H1 (cell line): ENCODE results near the gene TTPAL.

Source experiments
- ASH2L ChIP-seq: fragments of 200-600, 300-600 bp; sonication (generic); IDR thresholded peaks from one replicate; pipeline ENCODE4 v1.7.1; 2017; ENCODE audit warnings: low read length
- BRCA1 ChIP-seq: IDR thresholded peaks from 2 replicates; pipeline ENCODE4 v1.6.1; 2012; ENCODE audit warnings: low read depth, low read length, improper control_type of control experiment
- CTCF ChIP-seq, 3 experiments: IDR thresholded peaks; 1 replicate in 2 of 3; 2 replicates in 1 of 3; pipeline versions ENCODE4 v1.5.1 to v1.6.1; 2011; ENCODE audit warnings: low read length in 3 of 3, mild to moderate bottlenecking in 3 of 3, inconsistent platforms in 2 of 3, low read depth in 1 of 3, moderate library complexity in 1 of 3; ENCODE audit not compliant: insufficient read depth in 1 of 3; ENCODE audit errors: control extremely low read depth in 1 of 3
- EZH2 ChIP-seq: fragments of 200-600 bp; sonication (generic); IDR thresholded peaks from 2 replicates; pipeline ENCODE4 v1.7.1; 2012; ENCODE audit warnings: low read depth, mild to moderate bottlenecking, moderate library complexity, low read length, inconsistent platforms; ENCODE audit not compliant: severe bottlenecking
- JUN ChIP-seq: IDR thresholded peaks from 2 replicates; pipeline ENCODE4 v1.6.1; 2011; ENCODE audit warnings: low read depth, mild to moderate bottlenecking, improper control_type of control experiment, low read length
- KDM5A ChIP-seq: fragments of 200-600 bp; IDR thresholded peaks from 2 replicates; pipeline ENCODE4 v1.7.1; 2012; ENCODE audit warnings: mild to moderate bottlenecking, low read length, inconsistent platforms, mixed read lengths
- MAFK ChIP-seq: IDR thresholded peaks from 2 replicates; pipeline ENCODE4 v1.6.1; 2012; ENCODE audit warnings: low read depth, mild to moderate bottlenecking, improper control_type of control experiment, low read length
- NRF1 ChIP-seq: IDR thresholded peaks from 2 replicates; pipeline ENCODE4 v1.6.1; 2011; ENCODE audit warnings: mild to moderate bottlenecking, low read depth, low read length, improper control_type of control experiment
- POLR2A ChIP-seq, 2 experiments: IDR thresholded peaks; 1 replicate in 1 of 2; 2 replicates in 1 of 2; pipeline ENCODE4 v1.6.1; 2011; ENCODE audit warnings: low read depth in 2 of 2, low read length in 2 of 2, mild to moderate bottlenecking in 2 of 2; ENCODE audit errors: control extremely low read depth in 1 of 2
- RNF2 ChIP-seq: fragments of 200-900, 300-1000 bp; sonication (generic); IDR thresholded peaks from 2 replicates; pipeline ENCODE4 v1.7.1; 2016; ENCODE audit warnings: borderline replicate concordance, low read depth, mild to moderate bottlenecking, antibody characterized with exemption, low read length; ENCODE audit not compliant: poor library complexity, severe bottlenecking; ENCODE audit errors: missing control alignments
- RXRA ChIP-seq: IDR thresholded peaks from 2 replicates; pipeline ENCODE4 v1.6.1; 2011; ENCODE audit warnings: low read depth, mild to moderate bottlenecking, low read length, moderate library complexity; ENCODE audit not compliant: insufficient read depth
- SP1 ChIP-seq: IDR thresholded peaks from 2 replicates; pipeline ENCODE4 v1.6.1; 2011; ENCODE audit warnings: low read depth, low read length
- ZNF274 ChIP-seq: IDR thresholded peaks from 2 replicates; pipeline ENCODE4 v1.7.0; 2012; ENCODE audit warnings: low read length, borderline replicate concordance; ENCODE audit errors: extremely low read depth

DNA sequence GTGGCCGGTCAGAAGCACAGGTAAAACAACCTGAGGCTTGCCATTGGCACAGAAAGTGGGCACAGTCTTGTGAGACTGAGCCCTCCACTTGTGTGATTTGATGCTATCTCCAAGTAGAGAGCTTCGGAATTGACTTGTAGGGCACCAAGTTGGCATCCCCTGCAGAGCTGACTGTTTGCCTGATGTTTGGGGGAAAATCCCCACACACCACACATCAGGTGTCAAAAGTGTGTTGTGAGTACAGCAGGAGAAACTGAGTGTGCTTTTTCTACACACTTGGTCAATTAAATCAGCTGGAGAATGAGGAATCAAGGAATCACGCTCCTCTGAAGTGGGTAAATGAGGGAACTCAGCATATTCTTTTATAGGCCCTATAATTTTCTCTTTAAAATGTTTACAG is 45.2 kb downstream of the TTPAL start:
- TF ChIP-seq EZH2 (no peak), CTCF (IDR thresholded peaks at IDR 0.05; ENCODE audit: control extremely low read depth in 1 of 3, insufficient read depth in 1 of 3, low read depth in 1 of 3, low read length in 3 of 3) (no peak), ZNF274 (no peak), BRCA1 (no peak), KDM5A (no peak), NRF1 (no peak), JUN (no peak), MAFK (no peak), SP1 (no peak), ASH2L (no peak), POLR2A (IDR thresholded peaks at IDR 0.05; ENCODE audit: control extremely low read depth in 1 of 2, low read depth in 2 of 2, low read length in 2 of 2) (no peak), RXRA (no peak), RNF2 (no peak)
